GM13976 (cell line): Measurements from ENCODE around the gene NALCN.

ENCODE experiments used
- DNase-seq: peaks from one replicate; pipeline ENCODE4 v3.0.0; 2012; ENCODE audit warnings: low spot score
- CTCF ChIP-seq: IDR thresholded peaks from 2 replicates; pipeline ENCODE4 v1.5.1; 2012; ENCODE audit warnings: borderline replicate concordance, mild to moderate bottlenecking; ENCODE audit not compliant: insufficient read depth; ENCODE audit errors: extremely low read depth, missing control alignments, control extremely low read depth
- in situ Hi-C: fragments of 300-500 bp; cut with MboI; formaldehyde crosslinking; loops from one replicate; pipeline ENCODE4 v1.12.0; 2022; ENCODE audit warnings: low sequenced_read_pairs, mixed read lengths, inconsistent platforms; ENCODE audit not compliant: unreplicated experiment

Gene NALCN

DNA sequence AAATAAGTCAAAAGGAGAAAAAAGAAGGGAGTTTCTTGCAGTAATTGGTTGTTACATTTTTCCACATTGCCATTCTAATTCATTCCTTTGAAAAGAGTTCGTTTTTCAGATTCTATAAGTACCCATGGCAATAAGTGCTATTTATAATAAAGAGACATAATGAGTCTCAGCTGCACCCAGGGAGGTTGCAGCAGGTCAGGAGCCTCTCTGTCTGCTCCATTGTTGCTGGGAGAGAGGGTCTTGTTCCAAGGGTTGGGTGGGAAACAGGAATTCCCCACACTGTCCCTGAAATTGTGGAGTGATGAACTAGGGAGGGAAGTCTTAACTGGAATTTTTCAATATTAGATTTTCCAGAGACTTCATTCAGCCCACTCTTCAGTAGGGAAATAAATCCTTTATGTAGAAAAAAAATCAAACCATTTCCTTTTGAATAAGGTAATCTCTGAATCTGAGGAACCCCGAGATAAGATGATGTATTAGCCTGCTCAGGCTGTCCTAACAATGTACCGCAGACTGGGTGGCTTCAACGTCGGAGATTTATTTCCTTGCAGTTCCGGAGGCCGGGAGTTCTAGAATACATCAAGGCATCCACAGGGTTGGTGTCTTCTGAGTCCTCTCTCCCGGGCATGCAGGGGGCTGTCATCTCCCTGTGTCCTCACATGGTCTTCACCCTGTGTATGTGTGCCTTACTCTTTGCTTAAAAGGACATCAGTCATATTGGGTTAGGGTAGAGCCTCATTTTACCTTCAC is 399.0 kb downstream of the NALCN start:
- DNase-seq = no peak
- TF ChIP-seq CTCF = no peak
- in situ Hi-C loops = no loop called here

GRCh38 chr13:101016475-101016874 is 399.8 kb downstream of the NALCN start:
- DNase-seq = no peak
- no peak for TF ChIP-seq CTCF
- in situ Hi-C loops = no loop called here

DNA sequence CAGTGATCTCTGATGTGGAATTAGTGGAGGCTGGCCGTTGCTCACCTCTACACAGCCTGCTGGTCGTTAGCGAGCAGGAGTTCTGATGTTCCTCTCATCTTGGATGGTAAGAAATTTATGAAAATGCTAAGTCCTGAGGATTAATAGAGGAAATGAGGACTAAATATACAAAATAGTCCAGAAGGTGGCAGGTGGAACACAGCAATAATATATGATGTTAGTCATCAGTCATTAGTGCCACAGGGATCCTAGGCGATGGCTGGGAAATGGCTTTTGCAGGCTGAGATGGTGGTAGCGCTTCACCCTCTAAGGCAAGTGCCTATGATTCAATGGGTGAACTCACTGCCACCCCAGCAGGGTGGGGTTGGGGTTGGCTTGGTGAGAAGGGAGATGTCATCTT is 403.1 kb downstream of the NALCN start:
- in situ Hi-C loops = no loop called here
- no peak for DNase-seq
- TF ChIP-seq CTCF = no peak

- in situ Hi-C loops = no loop called here
- TF ChIP-seq CTCF = no peak
Observed at GRCh38 chr13:101010100-101010499, 406.2 kb downstream of the NALCN start.

GRCh38 chr13:101007245-101007644 is 409.1 kb downstream of the NALCN start:
- no peak for DNase-seq
- TF ChIP-seq CTCF = no peak
- in situ Hi-C loops = no loop called here

More at GRCh38 chr13:101010100-101010499, 406.2 kb downstream of the NALCN start:
- no peak for DNase-seq
